Fibroblast of skin of abdomen (primary cell): ENCODE data around the gene TAAR5. TPM values are rescaled to one million over a fixed set of nuclear protein-coding genes. Genes with fewer than 3 reads are reported as not detected.
"Not testable (repeated sequence)": the region's sequence is repeated elsewhere in the genome, so short reads cannot be mapped to it uniquely, and the experiment has no call there.

Experiments
- DNase-seq: peaks from one replicate; pipeline ENCODE4 v3.0.0-alpha.2; 2013
- polyA plus RNA-seq, 2 experiments: library from polyadenylated mRNA; unstranded; fragments of 120-200 nt; gene quantifications; one replicate each; pipeline ENCODE4 v1.2.1, GENCODE V29; 2013; ENCODE audit not compliant: insufficient read length in 2 of 2

The TAAR5 gene, protein sequence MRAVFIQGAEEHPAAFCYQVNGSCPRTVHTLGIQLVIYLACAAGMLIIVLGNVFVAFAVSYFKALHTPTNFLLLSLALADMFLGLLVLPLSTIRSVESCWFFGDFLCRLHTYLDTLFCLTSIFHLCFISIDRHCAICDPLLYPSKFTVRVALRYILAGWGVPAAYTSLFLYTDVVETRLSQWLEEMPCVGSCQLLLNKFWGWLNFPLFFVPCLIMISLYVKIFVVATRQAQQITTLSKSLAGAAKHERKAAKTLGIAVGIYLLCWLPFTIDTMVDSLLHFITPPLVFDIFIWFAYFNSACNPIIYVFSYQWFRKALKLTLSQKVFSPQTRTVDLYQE
- not detected for polyA plus RNA-seq (2013, experiment 1 of 2; ENCODE audit: insufficient read length)
- not detected for polyA plus RNA-seq (2013, experiment 2 of 2; ENCODE audit: insufficient read length)

DNA sequence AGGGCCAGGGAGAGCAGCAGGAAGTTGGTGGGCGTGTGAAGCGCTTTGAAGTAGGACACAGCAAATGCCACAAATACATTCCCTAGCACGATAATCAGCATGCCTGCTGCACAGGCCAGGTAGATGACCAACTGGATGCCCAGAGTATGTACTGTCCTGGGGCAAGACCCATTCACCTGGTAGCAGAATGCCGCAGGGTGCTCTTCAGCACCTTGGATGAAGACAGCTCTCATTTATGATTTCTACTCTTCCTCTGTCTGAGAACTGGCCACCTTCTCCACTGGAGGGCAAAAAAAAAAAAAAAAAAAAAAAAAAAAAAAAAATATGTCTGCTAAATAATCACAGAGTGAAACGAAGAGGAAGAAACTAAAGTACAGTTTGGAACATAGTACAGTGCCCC is at the start of gene TAAR5:
Gene TAAR5 (minus strand): TSS at position 288 of the 400 bp plus-strand sequence. CDS start 55 bp downstream, at position 233.
- no peak for DNase-seq

DNA sequence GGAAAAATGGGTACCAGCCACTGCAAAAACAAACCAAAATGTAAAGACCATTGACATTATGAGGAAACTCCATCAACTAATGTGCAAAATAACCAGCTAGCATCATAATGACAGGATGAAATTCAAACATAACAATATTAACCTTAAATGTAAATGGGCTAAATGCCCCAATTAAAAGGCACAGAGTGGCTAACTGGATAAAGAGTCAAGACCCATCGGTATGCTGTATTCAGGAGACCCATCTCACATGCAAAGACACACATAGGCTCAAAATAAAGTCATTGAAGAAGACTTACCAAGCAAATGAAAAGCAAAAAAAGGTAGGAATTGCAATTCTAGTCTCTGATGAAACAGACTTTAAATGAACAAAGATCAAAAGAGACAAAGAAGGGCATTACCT is 47.6 kb upstream of the TAAR5 start:
- DNase-seq: not testable (repeated sequence)

DNA sequence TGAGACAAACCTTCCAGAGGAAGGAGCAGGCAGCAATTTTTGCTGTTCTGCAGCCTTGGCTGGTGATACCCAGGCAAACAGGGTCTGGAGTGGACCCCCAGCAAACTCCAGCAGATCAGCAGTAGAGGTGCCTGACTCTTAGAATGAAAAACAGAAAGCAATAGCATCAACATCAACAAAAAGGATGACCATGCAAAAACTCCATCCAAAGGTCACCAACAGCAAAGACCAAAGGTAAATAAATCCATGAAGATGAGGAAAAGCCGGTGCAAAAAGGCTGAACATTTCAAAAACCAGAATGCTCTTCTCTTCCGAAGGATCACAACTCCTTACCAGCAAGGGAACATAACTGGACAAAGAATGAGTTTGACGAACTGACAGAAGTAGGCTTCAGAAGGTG is 46.4 kb upstream of the TAAR5 start:
- not testable (repeated sequence) for DNase-seq

DNA sequence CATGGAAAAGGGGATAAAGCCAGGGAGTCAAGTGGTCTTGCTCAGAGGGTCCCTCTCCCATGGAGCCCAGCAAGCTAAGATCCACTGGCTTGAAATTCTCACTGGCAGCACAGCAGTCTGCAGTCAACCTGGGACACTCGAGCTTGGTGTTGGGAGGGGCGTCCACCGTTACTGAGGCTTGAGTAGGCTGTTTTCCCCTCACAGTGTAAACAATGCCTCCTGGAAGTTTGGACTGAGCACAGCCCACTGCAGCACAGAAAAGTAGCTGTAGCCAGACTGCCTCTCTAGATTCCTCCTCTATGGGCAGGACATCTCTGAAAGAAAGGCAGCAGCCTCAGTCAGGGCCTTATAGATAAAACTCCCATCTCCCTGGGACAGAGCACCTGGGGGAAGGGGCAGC is 45.7 kb upstream of the TAAR5 start:
- DNase-seq: not testable (repeated sequence)

DNA sequence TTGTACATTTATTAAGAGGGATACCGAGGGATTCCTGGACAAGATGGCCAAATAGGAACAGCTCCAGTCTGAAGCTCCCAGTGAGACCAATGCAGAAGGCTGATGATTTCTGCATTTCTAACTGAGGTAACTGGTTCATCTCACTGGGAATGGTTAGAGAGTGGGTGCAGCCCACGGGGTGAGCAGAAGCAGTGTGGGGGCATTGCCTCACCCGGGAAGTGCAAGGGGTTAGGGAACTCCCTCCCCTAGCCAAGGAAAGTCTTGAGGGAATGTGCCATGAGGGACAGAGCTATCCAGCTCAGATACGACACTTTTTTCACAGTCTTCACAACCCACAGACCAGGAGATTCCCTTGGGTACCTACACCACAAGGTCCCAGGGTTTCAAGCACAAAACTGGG is 45.3 kb upstream of the TAAR5 start:
- no peak for DNase-seq

DNA sequence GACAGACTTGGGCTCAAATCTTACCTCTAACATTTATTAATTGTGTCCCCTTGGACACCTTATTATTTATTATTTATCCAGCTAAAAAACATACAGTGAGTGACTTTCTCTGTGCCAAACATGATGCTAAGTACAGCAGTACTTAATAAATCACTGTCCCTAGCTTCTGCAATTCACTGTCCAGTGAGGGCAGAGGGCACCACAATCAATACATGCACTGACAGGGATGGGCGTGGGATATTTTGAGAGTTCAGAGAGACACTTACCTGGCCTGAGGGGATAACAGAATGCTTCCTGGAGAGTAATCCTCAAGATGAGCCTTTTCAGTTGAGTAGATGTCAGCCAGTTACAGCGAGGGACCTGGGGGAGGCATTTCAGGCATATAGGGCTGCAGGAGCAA is 43.8 kb upstream of the TAAR5 start:
- no peak for DNase-seq

DNA sequence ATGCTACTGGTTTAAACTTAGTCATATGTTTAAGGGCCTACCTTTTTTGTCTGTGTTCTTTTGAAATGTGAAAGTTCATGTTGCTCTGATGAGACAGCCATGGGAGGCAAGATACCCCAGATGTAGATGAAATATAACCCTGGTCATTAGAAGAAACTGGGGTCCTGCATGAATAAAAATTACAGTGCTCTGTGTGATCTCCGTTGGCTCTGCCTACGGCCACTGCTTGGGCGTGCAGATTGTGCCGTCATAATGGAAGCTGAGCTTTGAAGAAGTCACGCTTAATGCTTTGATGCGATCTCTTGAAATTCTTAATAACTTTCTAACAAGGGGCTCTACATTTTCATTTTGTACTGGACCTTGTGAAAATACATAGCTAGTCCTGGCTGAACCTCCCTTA is 34.6 kb upstream of the TAAR5 start, which contains the start of gene TAAR2:
Gene TAAR2 (minus strand): TSS at position 101 of the 400 bp plus-strand sequence. CDS start 0 bp downstream, at position 101.
- DNase-seq: no peak

DNA sequence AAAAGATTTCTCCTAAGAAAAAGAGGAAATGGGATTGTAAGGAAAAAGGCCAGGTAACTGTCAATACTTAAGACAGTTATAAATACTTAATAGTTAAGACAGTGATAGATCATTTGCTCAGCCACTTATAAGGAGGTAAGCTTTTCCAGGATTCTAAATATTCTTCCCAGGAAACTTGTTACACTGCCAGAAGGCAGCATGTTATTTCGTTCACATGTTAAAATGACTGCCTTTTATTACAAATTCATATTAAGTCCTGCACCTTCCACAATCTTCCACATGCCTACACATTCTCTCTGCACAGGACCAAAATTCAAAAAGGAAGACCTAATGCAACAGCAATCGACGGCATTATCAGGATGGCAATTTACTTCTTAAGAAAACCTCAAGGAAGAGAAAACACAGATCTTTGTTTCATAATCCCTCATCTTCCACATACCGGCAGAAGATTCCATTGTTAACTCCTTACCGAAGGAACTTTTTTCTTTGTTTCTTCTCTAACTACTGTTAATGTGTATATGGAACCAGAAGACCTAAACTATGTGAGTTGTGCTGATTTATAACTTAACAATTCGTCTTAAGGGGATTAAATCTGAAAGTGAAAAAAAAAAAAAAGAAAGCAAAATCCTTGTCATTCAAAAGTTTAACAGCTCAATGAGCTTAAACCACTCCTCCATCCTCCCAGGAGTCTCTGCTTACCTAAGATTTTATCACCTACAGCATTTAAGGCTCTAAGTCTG is 33.7 kb upstream of the TAAR5 start:
- no peak for DNase-seq

DNA sequence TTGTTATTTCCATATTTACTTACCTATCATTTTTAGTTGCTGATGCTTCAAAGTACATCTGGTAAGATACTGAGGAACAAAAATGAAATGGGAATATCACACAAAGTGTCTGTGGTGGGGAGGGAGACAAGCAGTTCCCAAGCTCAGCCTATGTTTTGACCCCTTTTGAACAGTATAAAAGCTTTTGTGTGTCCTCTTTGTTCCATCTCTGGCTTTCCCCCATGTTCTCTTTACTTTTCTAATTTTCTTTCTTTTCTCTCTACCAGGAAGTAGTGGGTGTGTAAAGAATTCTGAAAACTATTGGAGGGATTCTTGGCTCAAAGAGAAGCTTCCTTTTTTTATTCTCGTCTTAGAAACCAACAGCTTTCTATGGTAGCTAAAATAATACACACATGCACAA is 27.1 kb upstream of the TAAR5 start:
- DNase-seq: no peak

DNA sequence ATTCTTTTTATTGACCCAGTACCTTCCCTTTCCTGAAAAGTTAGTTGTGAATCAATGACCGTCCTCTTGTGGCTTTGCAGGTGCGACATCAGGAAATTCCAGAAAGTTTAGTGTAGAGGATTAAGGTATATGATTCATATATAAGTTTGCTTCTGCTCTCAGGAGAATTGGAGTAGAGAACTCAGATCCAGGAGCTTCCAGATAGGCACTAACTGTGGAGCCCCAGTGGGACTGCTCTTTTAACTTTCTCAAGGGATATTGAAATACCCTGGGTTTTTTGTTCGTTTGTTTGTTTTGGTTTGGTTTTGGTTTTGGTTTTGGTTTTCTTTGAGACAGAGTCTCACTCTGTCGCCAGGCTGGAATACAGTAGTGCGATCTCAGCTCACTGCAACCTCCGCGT is 25.0 kb upstream of the TAAR5 start:
- DNase-seq: no peak

DNA sequence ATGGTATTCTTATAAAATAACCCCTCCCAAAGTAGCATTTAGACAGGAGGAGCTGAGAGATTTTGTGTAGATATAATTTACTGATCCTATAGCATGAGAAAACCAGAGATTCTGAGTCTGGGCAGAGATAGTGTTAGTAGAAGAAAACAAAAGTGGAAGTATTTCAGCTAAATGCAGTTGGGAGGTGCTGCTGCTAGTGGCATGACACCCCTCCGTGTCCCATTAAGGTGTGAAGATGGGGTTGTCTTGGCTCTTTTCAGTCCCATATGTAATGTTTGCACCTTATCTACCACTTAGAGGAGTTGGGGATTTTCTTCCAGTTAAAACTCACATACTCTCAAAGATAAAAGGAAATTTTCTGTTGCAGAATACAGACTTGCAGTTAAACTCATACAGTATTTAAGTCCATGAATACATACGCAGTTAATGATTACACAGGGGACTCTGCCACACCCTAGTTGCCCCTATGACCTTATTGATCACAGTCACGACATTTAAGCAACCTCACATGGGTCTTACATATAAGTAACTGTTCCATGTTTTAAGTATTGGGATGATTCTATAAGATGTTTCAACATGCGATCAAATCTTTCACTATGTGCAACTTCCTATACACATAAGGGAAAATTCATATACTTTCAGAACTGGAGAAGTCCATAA is 23.0 kb upstream of the TAAR5 start:
- no peak for DNase-seq

DNA sequence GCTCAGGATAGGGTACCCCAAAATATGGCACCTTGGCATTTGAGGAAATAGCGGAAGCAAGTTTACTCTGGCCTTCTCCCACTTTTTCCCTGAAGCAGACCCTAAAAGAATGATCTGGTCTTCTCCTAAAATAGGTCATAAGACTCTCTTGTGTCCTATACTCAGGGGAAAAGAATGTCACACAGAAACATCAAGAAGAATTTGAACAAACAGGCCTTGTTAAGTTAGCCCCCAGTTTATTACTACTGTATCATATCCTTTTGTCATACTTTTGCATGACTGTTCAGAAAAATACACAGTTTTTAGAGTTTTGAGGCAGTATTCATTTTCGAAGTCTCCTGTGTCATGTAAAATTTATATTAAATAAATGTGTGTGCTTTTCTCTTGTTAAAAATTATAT is 22.1 kb upstream of the TAAR5 start:
- DNase-seq: no peak

DNA sequence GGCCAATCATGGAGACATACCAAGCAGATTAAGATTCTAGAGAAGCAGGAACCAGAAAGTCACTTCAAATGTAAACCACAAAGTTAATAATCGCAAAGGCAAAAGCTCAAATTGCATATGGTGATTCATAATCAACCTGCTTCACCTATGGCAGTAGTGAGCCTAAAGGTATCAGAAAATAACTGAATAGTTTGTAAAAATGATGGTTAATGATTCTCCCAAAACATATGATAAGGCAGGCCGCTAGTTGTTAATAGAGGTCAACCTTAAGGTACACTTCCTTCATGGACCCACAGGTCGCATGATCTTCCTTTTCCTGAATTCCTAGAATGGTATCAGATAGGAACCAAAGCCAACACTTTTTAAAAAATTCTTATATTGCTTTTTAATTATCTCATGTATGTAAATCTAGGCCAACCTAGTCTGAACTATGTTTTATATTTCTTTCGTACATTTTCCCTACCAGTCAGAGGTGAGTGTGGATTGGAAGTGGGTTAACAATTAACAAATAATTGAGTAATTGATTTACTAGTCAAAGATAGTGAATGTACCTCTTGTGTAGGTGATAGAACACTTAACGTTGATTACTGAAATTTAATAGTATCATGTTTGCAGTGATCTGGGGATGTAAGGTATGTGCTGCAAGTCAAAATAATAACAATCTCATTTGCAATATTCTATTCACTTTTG is 18.1 kb upstream of the TAAR5 start:
- no peak for DNase-seq

DNA sequence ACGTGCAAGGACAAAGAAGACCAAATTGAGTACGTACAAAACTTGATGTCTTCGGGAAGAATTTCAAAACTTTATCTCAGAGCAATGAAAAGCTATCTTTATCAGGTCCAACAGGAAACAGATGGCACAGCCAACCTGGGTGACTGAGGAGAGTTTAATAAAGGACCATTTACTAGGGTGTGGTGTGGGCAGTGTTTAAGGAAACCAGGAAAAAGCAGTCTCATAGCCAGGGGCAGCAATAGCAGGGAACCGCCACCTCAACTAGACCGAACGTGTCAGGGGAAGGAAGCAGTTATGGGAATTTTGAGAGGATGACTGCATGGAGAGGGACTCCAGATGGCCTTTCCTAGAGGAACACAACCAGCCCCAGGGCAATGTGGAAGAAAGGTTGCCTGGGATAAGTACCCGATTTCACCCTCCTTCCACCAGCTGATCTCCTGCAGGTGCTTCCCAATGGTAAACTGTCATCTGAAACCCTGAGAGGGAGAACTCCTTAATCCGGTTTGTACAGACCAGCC is 15.2 kb upstream of the TAAR5 start:
- DNase-seq: no peak

DNA sequence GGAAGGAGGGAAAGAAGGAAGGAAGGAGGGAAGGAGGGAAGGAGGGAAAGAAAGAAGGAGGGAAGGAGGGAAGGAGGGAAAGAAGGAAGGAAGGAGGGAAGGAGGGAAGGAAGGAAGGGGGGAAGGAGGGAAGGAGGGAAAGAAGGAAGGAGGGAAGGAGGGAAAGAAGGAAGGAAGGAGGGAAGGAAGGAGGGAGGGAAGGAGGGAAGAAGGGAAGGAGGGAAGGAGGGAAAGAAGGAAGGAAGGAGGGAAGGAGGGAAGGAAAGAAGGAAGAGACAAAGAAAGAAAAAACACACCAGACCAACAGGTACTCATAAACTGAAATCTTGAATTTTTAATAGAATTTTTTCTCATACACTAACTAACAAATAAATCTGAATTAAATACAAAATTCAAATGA is 11.4 kb upstream of the TAAR5 start:
- not testable (repeated sequence) for DNase-seq

DNA sequence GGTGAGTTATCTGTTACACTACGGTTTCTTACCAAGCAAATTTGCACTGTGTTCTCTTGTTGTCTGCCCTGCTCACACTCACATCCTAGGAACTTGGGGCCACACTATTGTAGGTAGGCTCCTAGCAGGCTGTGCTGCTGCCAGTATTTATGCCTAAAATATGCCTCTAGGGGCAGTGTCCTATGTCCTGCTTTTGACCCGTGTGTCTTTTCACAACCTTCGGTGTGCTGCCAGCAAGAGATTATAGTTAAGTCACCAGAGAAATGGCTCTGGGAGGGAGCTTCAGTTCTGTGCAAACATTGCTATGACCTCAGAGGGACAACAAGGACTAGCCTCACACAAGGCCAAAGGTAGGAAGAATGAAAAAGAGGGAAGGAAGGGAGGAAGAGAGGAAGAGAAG is 8.9 kb upstream of the TAAR5 start:
- DNase-seq: peak; percentile 1

DNA sequence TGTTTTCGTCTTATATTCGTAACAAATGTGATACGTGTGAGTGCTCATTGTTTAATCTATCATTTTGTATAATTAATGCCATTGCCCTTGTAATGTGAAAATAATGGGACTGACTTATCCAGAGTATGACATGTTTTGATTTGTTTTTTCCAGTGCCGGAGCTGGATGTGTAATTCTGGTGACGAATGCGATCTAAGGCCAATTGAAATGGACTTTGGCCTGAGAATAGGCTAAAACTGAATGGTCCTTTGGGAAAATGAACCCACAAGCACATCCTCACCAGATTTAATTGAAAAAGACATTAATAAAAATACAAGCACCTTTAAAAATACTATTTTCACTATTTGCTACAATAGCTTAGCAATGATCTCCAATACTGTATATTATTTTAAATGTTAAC is 6.7 kb upstream of the TAAR5 start:
- DNase-seq: no peak

DNA sequence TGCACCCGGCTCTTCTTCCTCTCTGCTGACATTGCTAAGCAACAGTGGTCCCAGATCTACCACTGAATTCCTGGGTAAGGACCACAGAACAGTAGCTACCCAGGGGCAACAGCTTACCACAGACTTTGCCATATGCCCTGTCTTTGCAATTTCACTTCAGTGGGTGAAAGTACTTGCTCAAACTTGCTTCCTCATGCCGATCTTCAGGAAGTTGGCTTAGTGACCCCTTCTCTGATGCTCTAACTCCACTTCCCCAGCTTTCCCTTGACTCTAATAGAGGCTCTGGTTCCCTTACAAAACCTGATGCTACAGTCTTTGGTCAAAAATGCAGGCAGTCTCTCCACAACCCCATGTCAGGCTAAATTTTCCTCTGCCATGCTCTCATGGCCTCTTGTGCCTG is 3.3 kb upstream of the TAAR5 start:
- DNase-seq: no peak

DNA sequence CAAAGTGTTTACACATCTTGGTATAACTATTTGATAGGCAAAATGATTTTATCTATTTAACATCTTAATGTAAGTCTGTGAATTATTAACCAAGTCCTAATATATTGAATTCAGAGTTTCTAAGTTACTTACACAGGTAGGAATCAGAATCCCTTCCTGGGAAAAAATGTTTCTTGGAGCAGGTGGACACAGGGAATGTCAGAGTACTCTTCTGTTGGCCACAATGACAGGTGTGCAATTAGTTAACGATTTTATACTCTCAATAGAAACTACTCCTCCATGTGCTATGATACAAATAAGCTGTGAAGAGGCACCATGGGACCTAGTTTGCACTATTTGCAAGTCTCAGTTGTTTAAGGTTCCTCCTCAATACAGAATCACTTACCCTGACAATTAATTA is 821 bp upstream of the TAAR5 start:
- DNase-seq: no peak

DNA sequence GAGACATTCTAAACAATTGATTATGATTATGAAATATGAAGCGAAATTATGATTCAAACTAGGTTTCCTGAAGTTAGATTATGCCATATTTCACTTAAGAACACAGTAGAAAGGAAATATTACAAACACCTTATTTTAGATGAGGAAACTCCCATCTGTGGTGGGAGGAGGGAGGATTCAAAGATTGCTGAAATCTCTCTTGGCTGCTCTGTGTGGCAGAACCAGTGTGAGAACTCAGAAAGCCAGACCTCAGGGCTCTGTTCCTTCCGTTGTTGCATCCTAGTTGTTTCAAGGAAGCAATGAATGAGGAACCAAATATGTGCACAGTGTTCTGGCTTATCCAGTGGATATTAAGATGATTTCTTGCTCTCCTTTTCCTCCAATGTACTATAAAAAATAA is 2.1 kb downstream of the TAAR5 start:
- no peak for DNase-seq

DNA sequence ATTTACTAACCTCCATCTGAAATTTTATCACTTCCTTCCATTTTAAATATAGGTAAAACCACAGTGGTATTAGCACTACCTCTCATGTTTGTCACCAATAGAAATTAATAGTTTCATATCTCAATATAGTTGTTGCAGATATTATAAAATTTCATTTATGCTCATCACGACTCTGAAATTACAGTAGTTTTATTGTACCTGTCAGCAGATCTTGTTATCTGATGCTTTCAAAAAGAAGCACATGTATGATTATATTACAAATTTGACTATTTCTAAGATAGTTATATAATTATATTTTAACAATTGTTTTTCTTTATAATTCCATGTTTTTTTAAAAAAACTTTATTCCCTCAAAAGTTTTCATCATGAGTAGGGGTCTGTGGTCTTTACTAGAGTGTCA is 4.8 kb downstream of the TAAR5 start:
- no peak for DNase-seq

DNA sequence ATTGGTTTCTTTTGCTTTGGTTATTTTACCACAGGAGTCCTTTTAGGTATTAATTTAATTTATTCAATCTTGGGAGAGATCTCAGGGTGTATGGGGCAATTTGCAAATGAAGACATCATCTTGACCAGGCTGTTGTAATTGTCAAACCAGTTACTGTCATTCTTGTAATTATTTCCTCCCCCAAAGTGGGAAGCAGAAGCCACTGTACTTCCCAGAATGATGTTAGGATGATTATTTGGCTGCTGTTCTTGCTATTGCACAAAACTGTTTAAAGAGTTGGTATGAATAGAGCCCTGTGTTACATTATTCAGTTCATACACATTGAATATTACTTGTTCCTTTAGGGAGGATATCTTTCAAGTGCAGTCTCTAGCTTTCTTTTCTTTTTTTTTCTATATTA is 17.8 kb downstream of the TAAR5 start:
- DNase-seq: no peak
